ENCODE measurements around the gene ISOC2.

ISOC2 gene

GRCh38 chr19:55487924-55488687 lies 26.7 kb upstream of the ISOC2 start, which contains the start of gene SSC5D:
TSS of gene SSC5D (plus strand) at chr19:55488436. CDS start at chr19:55488590, 154 bp downstream.
- H3K27me3 Mint-ChIP-seq (ENCODE audit: low read depth) = no peaks in the 10 kb centered on the region
- no peak for TF ChIP-seq CTCF (IDR thresholded peaks at IDR 0.05; ENCODE audit: unreplicated experiment in 3 of 3)

GRCh38 chr19:55486971-55487923 lies 25.8 kb upstream of the ISOC2 start:
- TF ChIP-seq CTCF (IDR thresholded peaks at IDR 0.05; ENCODE audit: unreplicated experiment in 3 of 3) = no peak
- H3K27me3 Mint-ChIP-seq (ENCODE audit: low read depth) = no peaks in the 10 kb centered on the region
- H3K4me3 Mint-ChIP-seq = peak overlapping the region; percentile 80 to 83 (median 80)
- peak overlapping the region; percentile 99 for H3K27ac Mint-ChIP-seq
- peaks cover 31% of the 10 kb centered on the region for H3K4me1 Mint-ChIP-seq
- no peaks in the 10 kb centered on the region for H3K9me3 Mint-ChIP-seq
- H3K36me3 Mint-ChIP-seq (ENCODE audit: low read depth) = no peaks in the 10 kb centered on the region

More at GRCh38 chr19:55487924-55488687, 26.7 kb upstream of the ISOC2 start, which contains the start of gene SSC5D:
- peak within 1 kb of the TSS; percentile 99 for H3K27ac Mint-ChIP-seq
- no peaks in the 10 kb centered on the region for H3K36me3 Mint-ChIP-seq (ENCODE audit: low read depth)
- H3K4me1 Mint-ChIP-seq = peaks cover 37% of the 10 kb centered on the region
- H3K4me3 Mint-ChIP-seq = peak within 1 kb of the TSS; percentile 80 to 83 (median 80)
- H3K9me3 Mint-ChIP-seq = no peaks in the 10 kb centered on the region

GRCh38 chr19:55486043-55486970 lies 24.9 kb upstream of the ISOC2 start:
- TF ChIP-seq CTCF (IDR thresholded peaks at IDR 0.05; ENCODE audit: unreplicated experiment in 3 of 3) = no peak
- Mint-ChIP-seq H3K27me3 (ENCODE audit: low read depth) (no peaks in the 10 kb centered on the region), H3K4me1 (peaks cover 22% of the 10 kb centered on the region), H3K27ac (peak overlapping the region; percentile 99), H3K9me3 (no peaks in the 10 kb centered on the region), H3K36me3 (ENCODE audit: low read depth) (no peaks in the 10 kb centered on the region), H3K4me3 (peak overlapping the region; percentile 85 to 95 (median 92))

- H3K9me3 Mint-ChIP-seq = no peaks in the 10 kb centered on the region
- no peaks in the 10 kb centered on the region for H3K36me3 Mint-ChIP-seq (ENCODE audit: low read depth)
- no peak for TF ChIP-seq CTCF (IDR thresholded peaks at IDR 0.05; ENCODE audit: unreplicated experiment in 3 of 3)
- H3K4me1 Mint-ChIP-seq = peaks cover 22% of the 10 kb centered on the region
- H3K27ac Mint-ChIP-seq = peak overlapping the region; percentile 83 to 95 (median 87)
- peak overlapping the region; percentile 85 to 95 (median 92) for H3K4me3 Mint-ChIP-seq
- no peaks in the 10 kb centered on the region for H3K27me3 Mint-ChIP-seq (ENCODE audit: low read depth)
These were observed 24.1 kb upstream of the ISOC2 start for GRCh38 chr19:55485439-55486011.

All from nephron (organoid).